Activated naive CD8-positive, alpha-beta T cell (primary cell): ENCODE measurements around the gene ADRA2C.

Source experiments
- H3K27ac Mint-ChIP-seq: one replicate; pipeline ENCODE4 v1.8.0; 2021; ENCODE audit warnings: mixed read lengths
- H3K27me3 Mint-ChIP-seq: one replicate; pipeline ENCODE4 v1.8.0; 2021; ENCODE audit warnings: mixed read lengths
- H3K36me3 Mint-ChIP-seq: one replicate; pipeline ENCODE4 v1.8.0; 2021; ENCODE audit warnings: mixed read lengths
- H3K4me1 Mint-ChIP-seq: one replicate; pipeline ENCODE4 v1.8.0; 2021; ENCODE audit warnings: low read depth, mixed read lengths
- H3K4me3 Mint-ChIP-seq: one replicate; pipeline ENCODE4 v1.8.0; 2021; ENCODE audit warnings: mild to moderate bottlenecking, mixed read lengths
- H3K9me3 Mint-ChIP-seq: one replicate; pipeline ENCODE4 v1.8.0; 2021; ENCODE audit warnings: low read depth, mixed read lengths

The ADRA2C gene

GRCh38 chr4:3775005-3775404 is 8.8 kb downstream of the ADRA2C start:
- Mint-ChIP-seq H3K4me1 (no peaks in the 10 kb centered on the region), H3K27ac (no peak overlapping the region)

DNA sequence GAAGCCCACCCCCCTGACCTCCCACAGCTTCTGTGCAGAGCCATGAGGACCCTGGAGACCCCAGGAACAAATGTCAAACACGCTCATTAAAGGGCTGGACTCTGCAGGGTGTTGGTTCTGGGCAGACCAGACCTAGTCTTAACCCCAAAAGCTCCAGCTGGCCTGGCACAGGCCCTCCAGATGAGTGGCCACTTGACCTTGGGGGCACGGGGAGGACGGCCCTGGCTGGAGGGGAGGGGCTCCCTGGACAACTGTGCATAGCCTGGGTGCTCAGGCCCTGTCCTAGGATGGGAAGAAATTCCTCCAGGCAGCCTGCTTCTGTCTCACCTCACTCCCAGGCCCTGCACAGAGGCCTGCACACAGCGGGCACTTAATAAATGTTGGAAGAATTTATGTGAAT is 9.4 kb downstream of the ADRA2C start:
- Mint-ChIP-seq H3K4me3 (no peak overlapping the region), H3K4me1 (no peaks in the 10 kb centered on the region), H3K36me3 (no peaks in the 10 kb centered on the region), H3K27ac (no peak overlapping the region), H3K27me3 (peaks cover 3% of the 10 kb centered on the region), H3K9me3 (no peaks in the 10 kb centered on the region)

More at GRCh38 chr4:3775005-3775404, 8.8 kb downstream of the ADRA2C start:
- H3K4me3 Mint-ChIP-seq: no peak overlapping the region
- peaks cover 3% of the 10 kb centered on the region for H3K27me3 Mint-ChIP-seq
- H3K36me3 Mint-ChIP-seq: no peaks in the 10 kb centered on the region
- H3K9me3 Mint-ChIP-seq: no peaks in the 10 kb centered on the region

DNA sequence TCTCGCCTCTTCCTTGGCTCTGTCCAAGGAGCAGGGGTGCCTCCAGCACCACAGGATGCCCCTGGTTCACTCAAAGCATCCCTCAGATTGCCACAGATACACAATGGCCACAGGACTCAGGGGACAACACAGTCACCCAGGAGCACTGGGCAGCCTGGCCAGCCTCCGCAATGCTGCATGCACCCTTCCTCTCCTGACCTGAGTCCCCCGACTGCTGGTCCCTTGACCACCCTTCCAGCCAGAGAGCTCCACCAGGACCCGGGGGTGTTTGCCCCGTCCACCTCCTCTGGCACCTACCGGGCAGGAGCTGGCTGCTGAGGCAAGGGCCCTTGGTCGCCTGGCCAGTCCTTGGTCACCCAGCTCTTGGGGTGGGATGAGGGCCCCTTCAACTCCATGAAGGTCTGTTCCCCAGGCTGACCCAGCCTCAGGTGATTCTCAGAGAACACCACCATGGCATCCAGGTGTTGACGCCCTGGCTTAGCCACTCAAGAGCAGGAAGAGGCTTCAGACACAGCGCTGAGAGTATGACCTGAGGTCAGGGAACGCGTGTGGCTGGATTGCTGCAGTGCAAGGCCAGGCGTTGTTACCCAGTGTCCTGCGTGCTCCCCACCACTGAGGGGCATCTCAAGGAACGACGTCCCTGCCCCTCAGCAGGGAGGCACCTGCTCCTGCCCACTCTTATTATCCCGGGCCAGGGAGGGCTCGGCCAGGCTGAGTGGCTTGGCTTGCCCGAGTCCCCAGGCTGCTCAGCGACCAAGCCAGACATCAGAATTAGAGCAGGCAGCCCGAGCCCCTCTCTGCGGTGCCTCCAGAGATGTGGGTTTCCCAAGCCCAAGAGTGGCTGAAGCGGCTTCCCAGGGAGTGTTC is 10.2 kb downstream of the ADRA2C start:
- Mint-ChIP-seq H3K27ac (no peak overlapping the region), H3K9me3 (no peaks in the 10 kb centered on the region), H3K4me3 (no peak overlapping the region), H3K4me1 (no peaks in the 10 kb centered on the region), H3K36me3 (no peaks in the 10 kb centered on the region), H3K27me3 (peaks cover 3% of the 10 kb centered on the region)

DNA sequence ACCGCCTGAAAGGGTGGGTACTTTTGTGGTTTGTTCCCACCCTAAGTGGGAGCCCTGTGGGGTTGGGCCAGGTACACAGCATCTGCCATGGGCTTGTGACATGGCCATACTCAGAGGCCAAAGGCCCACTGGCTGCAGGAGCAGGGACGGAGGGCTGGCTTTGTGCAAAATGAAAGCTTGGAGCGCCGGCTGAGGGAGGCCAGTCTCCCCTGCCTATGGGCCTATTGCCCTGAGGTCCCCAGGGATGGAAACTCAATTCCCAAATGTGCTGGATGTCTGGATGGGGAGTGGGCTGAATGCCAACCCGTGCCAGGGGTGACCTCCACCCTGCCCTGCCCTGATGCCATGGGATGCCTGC is 10.8 kb downstream of the ADRA2C start:
- Mint-ChIP-seq H3K4me1 (no peaks in the 10 kb centered on the region), H3K36me3 (no peaks in the 10 kb centered on the region), H3K27me3 (no peaks in the 10 kb centered on the region), H3K27ac (no peak overlapping the region), H3K9me3 (no peaks in the 10 kb centered on the region), H3K4me3 (no peak overlapping the region)

GRCh38 chr4:3777669-3778068 is 11.5 kb downstream of the ADRA2C start:
- Mint-ChIP-seq H3K4me1 (no peaks in the 10 kb centered on the region), H3K9me3 (no peaks in the 10 kb centered on the region), H3K27me3 (no peaks in the 10 kb centered on the region), H3K4me3 (no peak overlapping the region), H3K36me3 (no peaks in the 10 kb centered on the region), H3K27ac (no peak overlapping the region)

DNA sequence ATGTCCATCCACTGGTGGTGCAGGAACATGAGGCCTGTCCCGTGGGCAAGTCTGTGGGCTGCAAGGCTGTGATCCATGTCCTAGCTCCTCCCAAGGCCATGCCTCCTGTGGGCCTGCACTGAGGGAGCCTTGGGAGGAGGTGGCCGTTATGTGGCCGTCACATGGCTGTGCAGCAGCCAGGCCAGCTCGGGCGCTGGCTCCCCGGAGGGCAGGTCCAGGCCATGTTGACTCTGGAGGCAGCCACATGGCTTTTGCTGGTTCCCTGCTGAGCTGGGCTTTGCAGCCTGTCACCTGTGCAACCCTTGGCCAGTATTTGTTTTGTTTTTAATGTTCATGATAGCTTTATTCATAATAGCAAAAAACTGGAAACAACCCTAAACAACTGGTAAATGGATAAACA is 13.3 kb downstream of the ADRA2C start:
- H3K4me3 Mint-ChIP-seq: no peak overlapping the region
- H3K4me1 Mint-ChIP-seq: no peaks in the 10 kb centered on the region
- H3K27me3 Mint-ChIP-seq: no peaks in the 10 kb centered on the region
- no peaks in the 10 kb centered on the region for H3K36me3 Mint-ChIP-seq
- no peaks in the 10 kb centered on the region for H3K9me3 Mint-ChIP-seq
- H3K27ac Mint-ChIP-seq: no peak overlapping the region

GRCh38 chr4:3780347-3781171 is 14.4 kb downstream of the ADRA2C start:
- H3K9me3 Mint-ChIP-seq: no peaks in the 10 kb centered on the region
- no peak overlapping the region for H3K27ac Mint-ChIP-seq
- no peaks in the 10 kb centered on the region for H3K27me3 Mint-ChIP-seq
- H3K36me3 Mint-ChIP-seq: no peaks in the 10 kb centered on the region
- H3K4me1 Mint-ChIP-seq: no peaks in the 10 kb centered on the region
- no peak overlapping the region for H3K4me3 Mint-ChIP-seq

DNA sequence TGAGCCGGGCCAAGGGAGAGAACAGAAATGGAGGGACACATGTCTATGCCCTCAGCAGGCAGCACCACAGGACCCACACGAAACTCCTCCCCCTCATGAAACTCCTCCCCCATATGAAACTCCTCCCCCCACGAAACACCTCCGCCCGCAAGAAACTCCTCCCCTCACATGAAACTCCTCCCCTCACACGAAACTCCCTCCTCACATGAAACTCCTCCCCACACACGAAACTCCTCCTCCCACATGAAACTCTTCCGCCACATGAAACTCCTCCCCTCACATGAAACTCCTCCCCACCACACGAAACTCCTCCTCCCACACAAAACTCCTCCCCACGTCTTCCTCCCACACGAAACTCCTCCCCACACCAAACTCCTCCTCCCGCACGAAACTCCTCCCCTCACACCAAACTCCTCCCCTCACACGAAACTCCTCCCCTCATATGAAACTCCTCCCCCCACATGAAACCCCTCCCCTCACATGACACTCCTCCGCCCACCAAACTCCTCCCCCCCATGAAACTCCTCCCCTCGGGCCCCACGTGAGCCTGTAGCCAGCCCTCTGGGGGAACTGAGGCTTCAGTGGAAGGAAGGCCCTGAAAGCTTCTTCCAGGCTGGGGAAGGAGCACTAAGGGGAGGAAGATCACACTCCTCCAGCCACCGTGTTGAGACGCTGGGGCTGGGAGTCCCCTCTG is 15.2 kb downstream of the ADRA2C start:
- Mint-ChIP-seq H3K4me1 (no peaks in the 10 kb centered on the region), H3K9me3 (no peaks in the 10 kb centered on the region), H3K27me3 (no peaks in the 10 kb centered on the region), H3K27ac (no peak overlapping the region), H3K36me3 (no peaks in the 10 kb centered on the region), H3K4me3 (no peak overlapping the region)

- no peaks in the 10 kb centered on the region for H3K4me1 Mint-ChIP-seq
- no peak overlapping the region for H3K27ac Mint-ChIP-seq
- H3K4me3 Mint-ChIP-seq: no peak overlapping the region
- H3K27me3 Mint-ChIP-seq: no peaks in the 10 kb centered on the region
- no peaks in the 10 kb centered on the region for H3K9me3 Mint-ChIP-seq
- no peaks in the 10 kb centered on the region for H3K36me3 Mint-ChIP-seq
Measured at GRCh38 chr4:3781997-3782930, 16.1 kb downstream of the ADRA2C start.

- Mint-ChIP-seq H3K36me3 (no peaks in the 10 kb centered on the region), H3K9me3 (no peaks in the 10 kb centered on the region), H3K27me3 (no peaks in the 10 kb centered on the region)
Measured at GRCh38 chr4:3783693-3784306, 17.6 kb downstream of the ADRA2C start.

GRCh38 chr4:3784454-3785291 is 18.5 kb downstream of the ADRA2C start:
- Mint-ChIP-seq H3K4me3 (no peak overlapping the region), H3K36me3 (no peaks in the 10 kb centered on the region), H3K9me3 (no peaks in the 10 kb centered on the region), H3K27me3 (no peaks in the 10 kb centered on the region), H3K27ac (no peak overlapping the region), H3K4me1 (no peaks in the 10 kb centered on the region)

More at GRCh38 chr4:3783693-3784306, 17.6 kb downstream of the ADRA2C start:
- Mint-ChIP-seq H3K4me3 (no peak overlapping the region), H3K27ac (no peak overlapping the region), H3K4me1 (no peaks in the 10 kb centered on the region)

- no peak overlapping the region for H3K27ac Mint-ChIP-seq
Measured at GRCh38 chr4:3785292-3785565, 19.0 kb downstream of the ADRA2C start.

DNA sequence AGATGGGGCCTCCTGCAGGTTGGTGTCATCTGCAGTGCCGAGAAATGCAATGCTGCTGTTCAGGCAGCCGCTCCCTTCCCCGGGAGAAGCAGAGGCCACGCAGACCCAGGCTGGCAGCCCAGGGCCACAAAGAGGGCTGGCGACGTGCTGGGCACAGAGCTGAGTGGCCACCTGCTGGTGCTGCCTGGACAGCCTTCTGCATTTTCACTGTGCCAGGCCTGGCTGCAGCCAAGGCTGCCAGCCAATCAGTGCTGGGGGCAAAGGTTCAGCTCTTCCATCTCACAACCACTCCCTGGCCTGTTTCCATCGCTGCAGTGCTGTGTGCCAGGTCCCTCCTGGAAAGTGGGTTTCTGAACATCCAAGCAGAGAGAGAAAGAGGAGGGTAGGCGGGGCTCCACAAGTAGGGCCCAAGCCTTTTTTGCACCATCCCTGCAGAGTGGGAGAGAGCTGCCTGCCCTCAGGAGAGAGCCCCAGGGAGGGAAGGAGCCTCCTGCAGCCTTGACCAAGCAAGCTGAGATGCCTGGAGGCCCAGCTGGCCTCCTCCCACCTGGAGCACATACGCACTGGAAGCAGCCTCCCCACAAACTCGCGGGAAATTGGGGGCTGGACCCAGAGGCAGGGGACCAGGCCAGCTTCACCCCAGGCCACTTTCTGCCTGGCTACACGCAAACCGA is 20.1 kb downstream of the ADRA2C start:
- no peak overlapping the region for H3K4me3 Mint-ChIP-seq
- no peaks in the 10 kb centered on the region for H3K36me3 Mint-ChIP-seq
- no peaks in the 10 kb centered on the region for H3K4me1 Mint-ChIP-seq
- no peak overlapping the region for H3K27ac Mint-ChIP-seq
- H3K27me3 Mint-ChIP-seq: peaks cover 2% of the 10 kb centered on the region
- H3K9me3 Mint-ChIP-seq: no peaks in the 10 kb centered on the region

More at GRCh38 chr4:3785292-3785565, 19.0 kb downstream of the ADRA2C start:
- Mint-ChIP-seq H3K4me3 (no peak overlapping the region), H3K27me3 (no peaks in the 10 kb centered on the region), H3K9me3 (no peaks in the 10 kb centered on the region), H3K36me3 (no peaks in the 10 kb centered on the region), H3K4me1 (no peaks in the 10 kb centered on the region)
